ENCODE results near the gene ENKUR. TPM values are rescaled to one million over a fixed set of nuclear protein-coding genes. Genes with fewer than 3 reads are reported as not detected.
A peak's percentile ranks its signal among the peaks of the same experiment; 100 is the strongest.

Gene ENKUR
- total RNA-seq, 6 experiments from 2014 or later, result 0.14 to 0.33 (median 0.23) TPM; not detected in 1

DNA sequence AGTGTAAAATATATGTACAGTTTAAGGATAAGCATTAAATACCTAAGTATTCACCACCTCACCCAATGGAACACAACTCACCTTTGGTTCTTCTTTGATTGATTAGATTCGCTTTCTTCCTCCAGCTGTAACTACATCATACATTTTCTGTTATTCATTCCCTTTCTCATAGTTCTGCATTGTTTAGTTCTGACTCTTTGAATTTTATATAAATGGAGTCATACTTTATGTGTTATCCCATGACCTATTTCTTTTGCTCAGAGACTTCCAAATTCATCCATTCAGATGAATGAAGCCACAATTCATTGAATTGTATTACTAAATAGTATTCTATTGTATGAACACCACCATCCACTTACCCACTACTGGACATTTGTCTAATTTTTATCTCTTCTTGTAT lies 12.8 kb upstream of the ENKUR start:
- TF ChIP-seq, protein P1, sequence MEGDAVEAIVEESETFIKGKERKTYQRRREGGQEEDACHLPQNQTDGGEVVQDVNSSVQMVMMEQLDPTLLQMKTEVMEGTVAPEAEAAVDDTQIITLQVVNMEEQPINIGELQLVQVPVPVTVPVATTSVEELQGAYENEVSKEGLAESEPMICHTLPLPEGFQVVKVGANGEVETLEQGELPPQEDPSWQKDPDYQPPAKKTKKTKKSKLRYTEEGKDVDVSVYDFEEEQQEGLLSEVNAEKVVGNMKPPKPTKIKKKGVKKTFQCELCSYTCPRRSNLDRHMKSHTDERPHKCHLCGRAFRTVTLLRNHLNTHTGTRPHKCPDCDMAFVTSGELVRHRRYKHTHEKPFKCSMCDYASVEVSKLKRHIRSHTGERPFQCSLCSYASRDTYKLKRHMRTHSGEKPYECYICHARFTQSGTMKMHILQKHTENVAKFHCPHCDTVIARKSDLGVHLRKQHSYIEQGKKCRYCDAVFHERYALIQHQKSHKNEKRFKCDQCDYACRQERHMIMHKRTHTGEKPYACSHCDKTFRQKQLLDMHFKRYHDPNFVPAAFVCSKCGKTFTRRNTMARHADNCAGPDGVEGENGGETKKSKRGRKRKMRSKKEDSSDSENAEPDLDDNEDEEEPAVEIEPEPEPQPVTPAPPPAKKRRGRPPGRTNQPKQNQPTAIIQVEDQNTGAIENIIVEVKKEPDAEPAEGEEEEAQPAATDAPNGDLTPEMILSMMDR (IDR thresholded peaks at IDR 0.05), result no peak
- no peak for DNase-seq
- H3K27me3 Mint-ChIP-seq (ENCODE audit: insufficient read depth), result peaks cover 2% of the 10 kb centered on the region; the same call in 1 of the 2 replicates
- H3K4me1 Mint-ChIP-seq (ENCODE audit: low read depth), result peaks cover 12% of the 10 kb centered on the region
- no peak overlapping the region for H3K4me3 Mint-ChIP-seq
- H3K36me3 Mint-ChIP-seq (ENCODE audit: low read depth), result no peaks in the 10 kb centered on the region; the same call in 1 of the 2 replicates
- H3K27ac Mint-ChIP-seq, result no peak overlapping the region
- no peaks in the 10 kb centered on the region for H3K9me3 Mint-ChIP-seq

GRCh38 chr10:25026463-25026862 lies 10.5 kb upstream of the ENKUR start:
- TF ChIP-seq, protein P1 (IDR thresholded peaks at IDR 0.05), result 0 out of 2 replicates have a peak, but pooled peaks have one; percentile 17
- H3K36me3 Mint-ChIP-seq (ENCODE audit: low read depth), result no peaks in the 10 kb centered on the region; the same call in 1 of the 2 replicates
- H3K4me1 Mint-ChIP-seq (ENCODE audit: low read depth), result peaks cover 24% of the 10 kb centered on the region
- H3K27me3 Mint-ChIP-seq (ENCODE audit: insufficient read depth), result peaks cover 2% of the 10 kb centered on the region; the same call in 1 of the 2 replicates
- H3K27ac Mint-ChIP-seq, result no peak overlapping the region
- H3K9me3 Mint-ChIP-seq, result no peaks in the 10 kb centered on the region
- DNase-seq, result peak; percentile 1
- H3K4me3 Mint-ChIP-seq, result no peak overlapping the region

DNA sequence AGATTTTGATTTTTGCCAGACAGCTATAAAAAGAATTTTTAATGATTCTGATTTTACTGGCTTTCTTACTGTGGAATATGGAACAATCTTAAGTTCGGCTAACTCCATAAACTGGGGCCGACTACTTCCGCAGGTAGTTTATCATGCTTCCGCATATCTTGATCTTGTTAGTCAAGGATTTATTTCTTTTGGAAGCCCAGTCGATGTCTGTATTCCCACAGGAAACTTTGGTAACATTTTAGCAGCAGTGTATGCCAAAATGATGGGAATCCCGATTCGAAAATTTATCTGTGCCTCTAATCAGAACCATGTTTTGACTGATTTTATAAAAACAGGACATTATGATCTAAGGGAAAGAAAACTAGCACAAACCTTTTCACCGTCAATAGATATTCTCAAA lies 8.6 kb upstream of the ENKUR start:
- TF ChIP-seq, protein P1 (IDR thresholded peaks at IDR 0.05), result no peak

GRCh38 chr10:25023278-25023677 lies 7.3 kb upstream of the ENKUR start:
- H3K4me3 Mint-ChIP-seq, result no peak overlapping the region
- H3K27me3 Mint-ChIP-seq (ENCODE audit: insufficient read depth), result peaks cover 2% of the 10 kb centered on the region; the same call in 1 of the 2 replicates
- H3K9me3 Mint-ChIP-seq, result no peaks in the 10 kb centered on the region
- no peak overlapping the region for H3K27ac Mint-ChIP-seq
- H3K36me3 Mint-ChIP-seq (ENCODE audit: low read depth), result no peaks in the 10 kb centered on the region
- TF ChIP-seq, protein P1 (IDR thresholded peaks at IDR 0.05), result no peak
- no peak for DNase-seq
- peaks cover 17% of the 10 kb centered on the region for H3K4me1 Mint-ChIP-seq (ENCODE audit: low read depth)

More for the DNA sequence above, 8.6 kb upstream of the ENKUR start:
- DNase-seq, result no peak
- Mint-ChIP-seq H3K27ac (no peak overlapping the region), H3K4me1 (ENCODE audit: low read depth) (peaks cover 26% of the 10 kb centered on the region), H3K4me3 (no peak overlapping the region), H3K27me3 (ENCODE audit: insufficient read depth) (peaks cover 2% of the 10 kb centered on the region; the same call in 1 of the 2 replicates), H3K9me3 (no peaks in the 10 kb centered on the region), H3K36me3 (ENCODE audit: low read depth) (no peaks in the 10 kb centered on the region)

GRCh38 chr10:25018703-25019102 lies 2.7 kb upstream of the ENKUR start:
- TF ChIP-seq, protein P1 (IDR thresholded peaks at IDR 0.05), result no peak
- DNase-seq, result no peak
- peaks cover 42% of the 10 kb centered on the region for H3K4me1 Mint-ChIP-seq (ENCODE audit: low read depth)
- H3K27ac Mint-ChIP-seq, result no peak overlapping the region
- H3K9me3 Mint-ChIP-seq, result no peaks in the 10 kb centered on the region
- no peak overlapping the region for H3K4me3 Mint-ChIP-seq
- H3K36me3 Mint-ChIP-seq (ENCODE audit: low read depth), result no peaks in the 10 kb centered on the region; the same call in 1 of the 2 replicates
- H3K27me3 Mint-ChIP-seq (ENCODE audit: insufficient read depth), result no peaks in the 10 kb centered on the region
